Tibial nerve (tissue), 4 donors: ENCODE measurements around the gene PLA1A.

Experiments used
- CTCF ChIP-seq, 5 experiments: fragments of 200-600 bp in 3 of 5; fragments of 450-650 bp in 2 of 5; sonication (generic) in 3 of 5; IDR thresholded peaks; one replicate each; pipeline ENCODE4 v1.5.1; 2016 to 2019; ENCODE audit warnings: antibody characterized with exemption in 5 of 5, mild to moderate bottlenecking in 3 of 5, moderate library complexity in 2 of 5
- EP300 ChIP-seq, 2 donors: sonication (generic); formaldehyde crosslinking; IDR thresholded peaks; one replicate each; pipeline ENCODE4 v1.6.1; 2017; ENCODE audit warnings: antibody characterized with exemption in 2 of 2, mild to moderate bottlenecking in 1 of 2

GRCh38 chr3:119641416-119641815 is 43.7 kb downstream of the PLA1A start:
- TF ChIP-seq EP300 (IDR thresholded peaks at IDR 0.05) (no peak), CTCF (IDR thresholded peaks at IDR 0.05) (no peak)
